GM12872 (cell line): ENCODE data around the gene CACNG4.

ENCODE experiments used
- CTCF ChIP-seq: IDR thresholded peaks from 3 replicates; pipeline ENCODE4 v1.5.1; 2011; ENCODE audit warnings: low read depth, mild to moderate bottlenecking, low read length, moderate library complexity; ENCODE audit not compliant: insufficient read depth

CACNG4 gene

GRCh38 chr17:66988069-66988798 lies 23.7 kb downstream of the CACNG4 start:
- no peak for TF ChIP-seq CTCF

- no peak for TF ChIP-seq CTCF
These were observed 24.6 kb downstream of the CACNG4 start for GRCh38 chr17:66989076-66989475.

GRCh38 chr17:66989579-66989978 lies 25.1 kb downstream of the CACNG4 start:
- no peak for TF ChIP-seq CTCF

GRCh38 chr17:66990047-66990446 lies 25.5 kb downstream of the CACNG4 start:
- TF ChIP-seq CTCF = no peak

GRCh38 chr17:66992911-66993442 lies 28.5 kb downstream of the CACNG4 start:
- no peak for TF ChIP-seq CTCF

- TF ChIP-seq CTCF = no peak
These were observed 29.9 kb downstream of the CACNG4 start for GRCh38 chr17:66994361-66994760.

- TF ChIP-seq CTCF = no peak
These were observed 30.5 kb downstream of the CACNG4 start for GRCh38 chr17:66994930-66995535.
